ENCODE data around the gene FREY1.
"Not testable (repeated sequence)": the region's sequence is repeated elsewhere in the genome, so short reads cannot be mapped to it uniquely, and the experiment has no call there.

The FREY1 gene

DNA sequence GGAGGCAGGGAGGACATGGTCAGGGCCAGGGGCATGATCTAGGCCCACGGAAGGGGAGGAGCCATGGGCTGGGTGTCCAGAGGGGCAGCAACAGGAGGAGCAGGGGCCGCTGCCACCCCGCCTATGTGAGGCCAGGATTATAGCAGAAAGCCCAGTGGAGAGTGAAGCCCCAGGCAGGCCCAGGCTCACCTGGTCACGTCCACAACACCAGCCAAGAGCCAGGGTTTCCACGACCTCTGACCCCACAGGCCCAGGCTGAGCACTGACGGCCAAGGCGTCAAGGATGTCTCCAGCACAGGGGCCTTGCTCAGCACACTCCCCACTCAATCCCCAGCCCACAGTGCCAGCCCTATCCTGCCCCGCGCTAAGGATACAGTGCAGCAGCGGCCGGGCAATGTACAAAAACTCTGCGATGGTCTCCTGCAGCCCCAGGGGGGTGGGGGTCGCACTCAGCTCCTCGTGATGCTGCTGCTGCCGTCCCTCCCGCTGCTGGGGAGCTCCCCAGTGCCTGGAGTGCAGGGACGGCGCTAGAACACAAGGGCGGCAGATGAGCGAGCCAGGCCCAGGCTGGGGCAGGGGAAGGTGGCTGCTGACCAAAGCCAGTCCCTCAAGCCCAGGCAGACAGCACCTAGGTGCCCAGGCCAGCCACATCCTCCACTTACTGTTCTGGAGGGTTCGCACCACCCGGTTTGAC, 7.0 kb upstream of the FREY1 start:
- TF ChIP-seq, protein P1, sequence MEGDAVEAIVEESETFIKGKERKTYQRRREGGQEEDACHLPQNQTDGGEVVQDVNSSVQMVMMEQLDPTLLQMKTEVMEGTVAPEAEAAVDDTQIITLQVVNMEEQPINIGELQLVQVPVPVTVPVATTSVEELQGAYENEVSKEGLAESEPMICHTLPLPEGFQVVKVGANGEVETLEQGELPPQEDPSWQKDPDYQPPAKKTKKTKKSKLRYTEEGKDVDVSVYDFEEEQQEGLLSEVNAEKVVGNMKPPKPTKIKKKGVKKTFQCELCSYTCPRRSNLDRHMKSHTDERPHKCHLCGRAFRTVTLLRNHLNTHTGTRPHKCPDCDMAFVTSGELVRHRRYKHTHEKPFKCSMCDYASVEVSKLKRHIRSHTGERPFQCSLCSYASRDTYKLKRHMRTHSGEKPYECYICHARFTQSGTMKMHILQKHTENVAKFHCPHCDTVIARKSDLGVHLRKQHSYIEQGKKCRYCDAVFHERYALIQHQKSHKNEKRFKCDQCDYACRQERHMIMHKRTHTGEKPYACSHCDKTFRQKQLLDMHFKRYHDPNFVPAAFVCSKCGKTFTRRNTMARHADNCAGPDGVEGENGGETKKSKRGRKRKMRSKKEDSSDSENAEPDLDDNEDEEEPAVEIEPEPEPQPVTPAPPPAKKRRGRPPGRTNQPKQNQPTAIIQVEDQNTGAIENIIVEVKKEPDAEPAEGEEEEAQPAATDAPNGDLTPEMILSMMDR (IDR thresholded peaks at IDR 0.05; ENCODE audit: insufficient read depth, low read depth, low read length, missing control alignments) = no peak
- no peak for DNase-seq (ENCODE audit: low read depth)
- H3K4me3 ChIP-seq (ENCODE audit: low read length) = no peak overlapping the region

DNA sequence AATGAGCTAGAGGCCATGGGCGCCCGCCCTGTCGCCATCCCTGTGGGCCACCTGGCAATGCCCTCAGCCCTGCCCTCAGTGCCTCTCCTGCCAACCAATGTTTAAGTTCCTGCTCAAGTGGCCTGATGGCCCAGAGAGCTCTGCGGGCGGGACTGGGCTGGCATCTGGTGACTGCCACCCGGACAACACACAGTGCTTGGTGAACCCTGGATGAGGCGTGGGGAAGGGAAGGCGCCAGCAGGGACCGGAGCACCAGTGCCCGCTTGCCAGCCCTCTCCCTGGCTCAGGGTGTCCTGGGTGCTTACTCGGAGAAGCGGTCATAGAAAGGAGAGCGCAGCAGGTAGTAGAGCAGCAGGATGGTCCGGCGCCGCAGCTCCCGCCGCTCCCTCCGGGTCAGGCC, 6.4 kb upstream of the FREY1 start:
- DNase-seq (ENCODE audit: low read depth) = no peak
- no peak overlapping the region for H3K4me3 ChIP-seq (ENCODE audit: low read length)
- TF ChIP-seq, protein P1 (IDR thresholded peaks at IDR 0.05; ENCODE audit: insufficient read depth, low read depth, low read length, missing control alignments) = no peak

DNA sequence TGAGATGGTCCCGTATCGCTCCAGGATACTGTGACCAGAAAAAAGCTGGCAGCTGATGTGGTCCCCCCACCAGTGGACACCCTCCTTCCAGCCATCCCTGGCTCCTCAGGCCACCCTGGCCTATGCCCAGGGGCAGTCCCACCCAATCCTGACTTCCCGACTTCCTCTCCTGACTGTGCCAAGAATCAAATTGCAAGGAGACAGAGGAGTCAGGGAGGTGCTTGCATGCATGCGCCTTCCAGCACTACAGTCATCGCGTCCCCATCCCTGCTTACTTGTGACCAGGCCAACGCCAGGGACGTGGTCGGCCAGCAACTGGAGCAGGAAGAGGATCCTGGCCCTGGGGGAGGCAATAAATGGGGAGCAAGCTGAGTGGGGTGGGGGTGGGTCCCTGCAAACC, 3.6 kb upstream of the FREY1 start:
- TF ChIP-seq, protein P1 (IDR thresholded peaks at IDR 0.05; ENCODE audit: insufficient read depth, low read depth, low read length, missing control alignments) = no peak
- no peak for DNase-seq (ENCODE audit: low read depth)
- no peak overlapping the region for H3K4me3 ChIP-seq (ENCODE audit: low read length)

DNA sequence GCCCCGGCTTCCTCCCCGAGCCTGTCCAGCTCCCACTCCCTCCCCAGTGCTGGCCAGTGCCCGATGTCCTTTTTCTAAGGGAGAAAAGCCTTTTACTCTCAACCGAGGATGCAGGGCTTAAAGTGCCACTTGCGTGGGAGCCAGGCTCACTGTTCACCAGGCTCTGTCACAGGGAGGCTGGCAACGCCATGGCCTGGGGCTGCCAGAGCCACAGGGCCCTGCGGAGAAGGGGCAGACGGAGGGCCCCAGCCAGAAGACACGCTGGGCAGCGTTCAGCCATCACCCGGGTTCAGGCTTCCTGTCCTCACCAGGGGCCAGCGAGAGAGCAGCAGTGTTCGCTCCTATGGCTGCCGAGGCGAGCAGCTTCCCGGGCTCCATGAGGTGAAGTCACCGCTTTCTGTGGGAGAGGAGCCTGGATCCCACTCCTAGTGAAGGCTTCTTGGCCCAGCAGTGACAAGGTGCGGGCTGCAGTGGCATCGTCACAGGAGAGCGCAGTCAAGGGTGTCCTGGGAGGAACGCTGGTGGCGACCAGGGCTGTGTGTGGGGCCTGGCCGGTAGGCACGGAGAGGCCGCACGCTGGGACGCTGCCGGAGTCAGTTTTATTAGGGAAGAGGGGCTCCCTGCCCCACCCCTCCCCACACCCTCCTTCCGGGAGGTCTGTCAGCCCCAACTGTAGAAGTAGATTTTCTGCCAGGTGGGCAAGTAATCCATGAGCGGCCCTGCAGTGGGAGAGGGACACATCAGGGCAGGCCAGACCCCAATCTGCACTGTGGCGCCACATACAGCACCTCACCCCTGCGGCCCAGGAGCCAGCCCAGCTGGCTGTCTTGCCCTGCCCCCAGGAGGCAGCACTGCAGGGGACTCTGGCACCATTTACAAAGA, 2.8 kb upstream of the FREY1 start:
- TF ChIP-seq, protein P1 (IDR thresholded peaks at IDR 0.05; ENCODE audit: insufficient read depth, low read depth, low read length, missing control alignments) = no peak
- no peak overlapping the region for H3K4me3 ChIP-seq (ENCODE audit: low read length)
- DNase-seq (ENCODE audit: low read depth) = no peak

DNA sequence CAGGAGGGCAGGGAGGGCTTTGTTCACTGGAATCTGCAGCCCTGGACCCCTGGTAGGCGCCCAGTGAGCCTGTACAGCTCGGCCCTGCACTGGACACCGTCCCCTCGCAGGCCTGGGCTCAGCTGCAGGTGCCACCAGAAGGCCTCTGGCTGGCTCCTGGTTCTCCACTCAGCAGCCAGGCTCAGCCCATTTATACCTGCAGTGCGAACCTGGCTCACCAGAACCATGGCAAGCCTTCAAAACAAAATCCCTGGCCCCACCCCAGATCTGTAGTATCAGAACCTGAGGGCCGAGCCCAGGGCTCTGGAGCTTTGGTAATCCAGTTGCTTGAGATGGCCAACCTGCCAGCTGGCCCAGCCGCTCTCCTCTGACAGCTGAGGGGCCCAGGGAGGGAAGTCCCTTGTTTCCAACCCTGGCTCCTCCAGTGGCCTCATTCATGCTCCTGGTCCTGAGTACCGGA, 870 bp upstream of the FREY1 start:
- H3K4me3 ChIP-seq (ENCODE audit: low read length) = no peak overlapping the region
- TF ChIP-seq, protein P1 (IDR thresholded peaks at IDR 0.05; ENCODE audit: insufficient read depth, low read depth, low read length, missing control alignments) = no peak
- no peak for DNase-seq (ENCODE audit: low read depth)

DNA sequence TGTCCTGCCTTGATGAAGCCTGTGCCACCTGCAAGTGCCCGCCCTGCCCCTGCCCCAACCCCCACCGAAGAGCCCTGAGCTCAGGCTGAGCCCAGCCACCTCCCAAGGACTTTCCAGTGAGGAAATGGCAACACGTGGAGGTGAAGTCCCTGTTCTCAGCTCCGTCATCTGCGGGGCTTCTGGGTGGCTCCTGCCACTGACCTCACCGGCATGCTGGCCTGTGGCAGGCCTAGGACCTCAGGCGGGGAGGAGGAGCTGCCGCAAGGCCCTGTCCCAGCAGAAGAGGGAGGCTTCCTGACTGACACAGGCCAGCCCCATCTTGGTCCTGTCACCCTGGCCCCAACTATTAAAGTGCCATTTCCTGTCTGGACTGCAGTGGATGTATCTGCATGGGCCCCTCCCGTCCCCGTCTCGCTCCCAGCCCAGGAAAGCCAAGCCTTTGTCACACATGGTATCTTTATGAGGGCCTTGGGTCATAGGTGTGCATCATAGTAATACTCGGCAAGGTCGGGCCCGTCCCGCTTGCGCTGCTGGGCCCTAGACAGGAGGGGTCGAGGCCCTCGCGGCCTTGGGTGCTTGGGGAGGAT, 882 bp downstream of the FREY1 start:
- no peak for DNase-seq (ENCODE audit: low read depth)
- TF ChIP-seq, protein P1 (IDR thresholded peaks at IDR 0.05; ENCODE audit: insufficient read depth, low read depth, low read length, missing control alignments) = no peak

DNA sequence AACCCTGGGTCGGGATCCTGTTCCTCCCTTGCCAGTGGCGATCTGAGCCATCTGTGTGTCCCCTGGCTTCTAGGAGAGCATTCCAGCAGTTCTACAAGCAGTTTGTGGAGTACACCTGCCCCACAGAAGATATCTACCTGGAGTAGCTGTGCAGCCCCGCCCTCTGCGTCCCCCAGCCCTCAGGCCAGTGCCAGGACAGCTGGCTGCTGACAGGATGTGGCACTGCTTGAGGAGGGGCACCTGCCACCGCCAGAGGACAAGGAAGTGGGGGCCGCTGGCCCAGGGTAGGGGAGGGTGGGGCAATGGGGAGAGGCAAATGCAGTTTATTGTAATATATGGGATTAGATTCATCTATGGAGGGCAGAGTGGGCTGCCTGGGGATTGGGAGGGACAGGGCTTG, 1.5 kb downstream of the FREY1 start:
- DNase-seq (ENCODE audit: low read depth); H3K4me3 ChIP-seq (ENCODE audit: low read length): not testable (repeated sequence)

More for the DNA sequence above, 882 bp downstream of the FREY1 start:
- H3K4me3 ChIP-seq (ENCODE audit: low read length) = no peak overlapping the region
